AG04449 (cell line): Measurements from ENCODE around the gene MKRN3.

Source experiments
- CTCF ChIA-PET: fragments of 350-600 bp; formaldehyde crosslinking; extraction: SDS; loops from one replicate; lab custom pipeline; 2021; ENCODE audit warnings: antibody characterized with exemption; lab: Yijun Ruan, JAX
- POLR2A ChIA-PET: fragments of 400-600, 350-600 bp; formaldehyde crosslinking; extraction: SDS; loops from one replicate; lab custom pipeline; 2020; ENCODE audit warnings: antibody characterized with exemption, inconsistent platforms; lab: Yijun Ruan, JAX
- DNase-seq: peaks from one replicate; pipeline ENCODE4 v3.0.0-alpha.2; 2010; ENCODE audit warnings: low read depth, low spot score
- H3K4me3 ChIP-seq: 2 replicates; pipeline ENCODE4 v1.5.1; 2011; ENCODE audit warnings: low read depth, mild to moderate bottlenecking, control low read depth, low read length
- CTCF ChIP-seq: IDR thresholded peaks from one replicate; pipeline ENCODE4 v1.5.1; 2011; ENCODE audit warnings: mild to moderate bottlenecking, moderate library complexity, low read length, control low read depth, inconsistent platforms; ENCODE audit not compliant: insufficient read depth; ENCODE audit errors: missing control alignments

MKRN3 gene

GRCh38 chr15:23565395-23566070, at the start of gene MKRN3:
Gene MKRN3, plus strand, starts transcription at chr15:23565674. Its CDS starts 109 bp downstream, at chr15:23565783.
- CTCF ChIA-PET: no interaction called here
- POLR2A ChIA-PET: no interaction called here
- DNase-seq: peak; percentile 4
- peak within 1 kb of the TSS; percentile 61 for H3K4me3 ChIP-seq
- no peak for TF ChIP-seq CTCF

GRCh38 chr15:23516866-23517265, 48.6 kb upstream of the MKRN3 start:
- H3K4me3 ChIP-seq: no peak overlapping the region
- CTCF ChIA-PET: no interaction called here
- no peak for TF ChIP-seq CTCF
- DNase-seq: no peak
- POLR2A ChIA-PET: no interaction called here

GRCh38 chr15:23518104-23518503, 47.4 kb upstream of the MKRN3 start:
- H3K4me3 ChIP-seq: no peak overlapping the region
- CTCF ChIA-PET: no interaction called here
- DNase-seq: no peak
- no peak for TF ChIP-seq CTCF
- POLR2A ChIA-PET: no interaction called here

- POLR2A ChIA-PET: no interaction called here
- DNase-seq: no peak
- TF ChIP-seq CTCF: no peak
- CTCF ChIA-PET: no interaction called here
- no peak overlapping the region for H3K4me3 ChIP-seq
Measured at GRCh38 chr15:23524816-23525215, 40.7 kb upstream of the MKRN3 start.

- no peak for DNase-seq
- no peak overlapping the region for H3K4me3 ChIP-seq
- ChIA-PET CTCF (no interaction called here), POLR2A (no interaction called here)
- TF ChIP-seq CTCF: no peak
Measured at GRCh38 chr15:23529891-23530290, 35.6 kb upstream of the MKRN3 start.

- no peak for TF ChIP-seq CTCF
- DNase-seq: no peak
- no peak overlapping the region for H3K4me3 ChIP-seq
- ChIA-PET POLR2A (no interaction called here), CTCF (no interaction called here)
Measured at GRCh38 chr15:23532024-23532423, 33.5 kb upstream of the MKRN3 start.
